HG03103 (cell line): Measurements from ENCODE around the gene SLC9A3.
A peak's percentile ranks its signal among the peaks of the same experiment; 100 is the strongest.

Experiments
- ATAC-seq: cut with Tn5 transposase; IDR thresholded peaks from one replicate; pipeline ENCODE4 v1.9.1; 2021; ENCODE audit warnings: low read depth; ENCODE audit not compliant: unreplicated experiment

Gene SLC9A3

DNA sequence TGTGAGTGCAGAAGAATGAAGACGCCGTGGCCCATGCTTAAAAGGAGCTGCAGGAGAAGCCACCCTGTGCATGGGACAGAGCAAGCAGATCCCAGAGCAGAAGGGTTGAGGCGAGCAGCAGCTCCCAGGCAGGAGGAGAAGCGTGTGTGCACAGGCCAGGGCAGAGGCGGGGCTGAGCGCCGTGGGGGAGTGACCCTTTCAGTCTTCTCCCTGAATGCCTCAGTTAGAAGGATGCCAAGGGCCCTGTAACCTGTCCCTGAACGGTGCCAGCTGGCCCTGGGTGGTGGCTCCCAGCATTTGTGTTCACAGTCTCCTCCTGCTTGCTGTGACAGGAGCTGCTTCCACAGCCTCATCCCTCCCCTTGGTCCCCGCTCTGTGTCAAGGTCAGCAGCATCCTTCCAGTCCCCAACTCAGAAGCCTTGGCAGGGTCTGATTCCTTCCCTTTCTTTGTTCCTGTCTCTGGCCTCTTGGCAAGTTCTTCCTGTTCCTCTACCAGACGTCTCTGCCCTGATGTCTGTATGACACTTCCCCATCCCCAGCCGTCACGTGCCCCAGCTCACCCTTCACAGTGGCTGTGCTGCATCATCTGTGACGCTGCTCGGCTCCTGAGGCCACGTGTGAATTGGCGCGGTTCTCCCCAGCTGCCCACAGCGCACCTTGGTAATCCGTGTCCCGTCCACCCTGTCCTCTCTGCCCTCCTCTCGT lies 76.0 kb downstream of the SLC9A3 start:
- no peak for ATAC-seq

- no peak for ATAC-seq
Measured at GRCh38 chr5:447501-447900, 76.7 kb downstream of the SLC9A3 start.

GRCh38 chr5:446883-447263 lies 77.4 kb downstream of the SLC9A3 start:
- ATAC-seq = no peak

DNA sequence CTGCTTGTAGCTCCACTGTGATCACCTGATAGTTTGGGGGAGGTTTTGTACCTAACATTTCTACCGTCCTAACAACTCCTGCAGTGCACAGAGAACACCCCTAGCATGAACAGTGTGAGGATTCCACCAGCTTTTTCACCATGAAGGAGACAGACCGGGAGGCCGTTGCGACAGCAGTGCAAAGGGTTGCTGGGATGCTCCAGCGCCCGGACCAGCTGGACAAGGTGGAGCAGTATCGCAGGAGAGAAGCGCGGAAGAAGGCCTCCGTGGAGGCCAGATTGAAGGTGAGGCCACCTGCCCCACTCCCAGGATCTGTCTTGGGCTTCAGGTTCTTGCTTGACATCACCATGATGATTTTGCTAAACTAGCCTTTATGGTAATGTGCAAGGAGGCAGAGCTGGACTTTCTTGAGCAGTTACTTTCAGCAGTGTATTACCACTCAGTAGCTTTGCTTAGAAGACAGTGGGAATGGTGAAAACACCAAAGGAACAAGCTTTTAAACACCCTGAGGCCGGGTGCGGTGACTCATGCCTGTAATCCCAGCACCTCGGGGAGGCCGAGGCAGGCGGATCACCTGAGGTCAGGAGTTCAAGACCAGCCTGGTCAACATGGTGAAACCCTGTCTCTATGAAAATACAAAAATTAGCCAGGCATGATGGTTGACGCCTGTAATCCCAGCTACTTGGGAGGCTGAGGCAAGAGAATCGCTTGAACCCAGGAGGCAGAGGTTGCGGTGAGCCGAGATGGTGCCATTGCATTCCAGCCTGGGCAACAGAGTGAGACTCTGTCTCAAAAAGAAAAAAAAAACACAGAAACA lies 78.0 kb downstream of the SLC9A3 start:
- no peak for ATAC-seq

- no peak for ATAC-seq
Measured at GRCh38 chr5:445591-445990, 78.7 kb downstream of the SLC9A3 start.

DNA sequence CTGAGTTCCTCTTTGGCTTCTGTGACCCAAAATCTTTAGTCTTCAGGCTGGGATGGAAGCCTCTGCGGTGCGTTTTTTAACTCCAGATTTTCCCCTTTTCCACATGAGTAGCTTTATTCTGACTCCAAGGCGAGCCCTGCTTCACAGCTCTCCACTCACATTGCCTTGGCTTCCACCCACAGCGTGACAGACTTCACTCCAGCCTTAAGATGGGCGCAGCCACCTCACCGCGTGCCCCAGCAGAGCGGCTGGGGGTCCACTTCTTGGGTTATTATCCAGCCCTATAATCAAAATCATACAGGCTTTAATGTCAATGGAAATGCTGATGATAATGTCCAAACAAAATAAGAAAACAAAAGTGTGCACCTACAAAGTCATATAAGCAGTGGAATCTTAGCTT lies 80.0 kb downstream of the SLC9A3 start:
- ATAC-seq = no peak

- ATAC-seq = peak; percentile 6
Measured at GRCh38 chr5:443239-444151, 80.8 kb downstream of the SLC9A3 start.

DNA sequence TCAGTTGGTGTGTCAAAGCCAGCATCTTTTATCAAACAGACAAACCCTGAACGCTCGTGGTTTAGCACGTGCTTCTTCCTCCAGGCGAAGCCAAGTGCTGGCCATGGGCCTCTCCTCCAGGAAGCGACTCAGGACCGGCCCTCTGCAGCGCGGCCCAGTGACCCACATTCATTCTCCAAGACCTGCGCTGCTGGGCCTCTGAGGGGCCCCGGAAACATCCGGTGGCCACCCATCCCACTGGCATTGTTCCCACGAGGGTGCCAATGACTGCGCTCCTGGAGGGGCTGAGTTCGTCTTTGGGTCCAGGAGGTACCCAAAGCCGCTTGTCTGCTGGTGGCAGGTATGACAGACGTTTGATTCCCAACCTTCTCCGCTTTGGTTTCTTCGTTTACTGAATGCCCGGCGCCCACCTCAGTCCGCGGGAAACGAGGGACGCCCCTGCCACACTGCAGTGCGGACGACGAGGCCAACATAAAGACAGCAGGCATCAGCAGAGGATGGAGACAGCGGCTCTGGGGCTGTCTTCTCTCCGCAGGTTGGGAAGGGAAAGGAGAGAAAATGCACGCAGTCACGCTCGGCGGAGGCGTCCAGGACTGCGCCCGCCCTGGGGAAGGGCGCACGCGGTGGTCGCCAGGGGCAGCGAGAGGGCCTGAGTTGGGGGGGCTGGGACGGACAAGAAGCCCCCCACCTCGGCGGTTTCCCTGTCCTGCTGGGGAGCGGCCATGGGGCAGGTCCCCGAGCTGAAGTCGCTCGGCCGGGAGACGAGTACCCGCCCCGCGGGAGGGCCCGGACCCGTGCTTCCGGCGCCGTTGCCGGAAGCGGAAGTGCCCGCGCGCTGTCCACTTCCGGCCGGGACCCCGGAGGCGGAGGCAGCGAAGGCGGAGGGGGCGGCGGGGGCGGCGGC lies 81.7 kb downstream of the SLC9A3 start, which contains the start of gene EXOC3:
Gene EXOC3 (plus strand): TSS at position 842 of the 904 bp plus-strand sequence. CDS start 3,030 bp downstream, outside the sequence.
- peak; percentile 68 for ATAC-seq

DNA sequence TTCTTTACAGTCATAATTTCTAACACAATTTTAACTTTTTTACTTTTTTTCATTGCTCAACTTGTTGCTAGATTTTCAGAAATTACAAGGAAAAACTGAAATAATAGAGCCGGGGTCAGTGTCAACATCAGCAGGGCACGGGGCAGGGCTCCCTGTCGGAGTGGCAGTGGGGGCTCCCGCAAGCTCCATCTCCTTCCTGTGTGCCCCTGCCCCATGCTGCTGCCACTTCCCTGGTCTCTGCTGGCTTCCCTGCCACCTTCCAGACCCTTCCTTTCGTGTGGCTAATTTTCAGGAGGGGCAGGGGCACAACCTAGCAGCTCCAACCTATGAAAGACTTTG lies 82.3 kb downstream of the SLC9A3 start:
- no peak for ATAC-seq

DNA sequence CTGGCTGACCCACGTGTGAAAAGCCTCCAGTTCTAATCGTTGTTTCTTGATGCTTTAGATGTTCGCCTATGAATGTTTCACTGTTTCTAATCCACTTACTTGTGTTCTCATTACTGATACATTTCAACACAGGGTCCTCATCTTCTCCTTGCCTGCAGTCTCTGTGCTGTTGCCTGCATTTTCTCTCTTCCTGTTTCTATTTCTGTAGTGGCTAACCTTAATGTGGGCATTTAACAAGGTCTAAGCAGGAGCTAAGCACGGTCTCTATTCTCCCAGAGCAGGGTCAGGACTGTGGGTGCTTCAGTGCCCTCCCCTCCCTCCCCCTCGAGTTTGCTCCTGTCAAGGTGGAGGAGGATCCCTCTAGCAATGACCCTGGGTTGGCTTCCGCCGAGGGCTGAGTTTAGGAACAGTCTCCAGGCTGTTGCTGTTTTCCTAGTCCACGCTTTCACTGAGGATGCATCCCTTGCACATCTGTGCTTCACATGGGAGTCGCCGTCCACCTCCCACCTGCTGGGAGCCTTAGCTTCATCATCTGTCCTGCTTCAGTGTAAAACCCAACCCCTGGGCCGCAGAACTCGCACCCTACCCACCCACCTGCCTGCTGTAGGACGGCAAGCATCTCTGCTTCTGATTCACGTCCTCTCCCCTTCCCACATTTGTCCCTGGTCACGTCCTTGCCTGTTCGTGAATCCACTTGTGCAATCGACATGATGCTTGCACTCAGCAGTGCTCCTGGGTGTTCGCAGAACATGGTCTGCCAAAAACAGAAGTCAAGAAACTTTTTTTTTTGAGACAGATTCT lies 83.6 kb downstream of the SLC9A3 start:
- ATAC-seq = no peak

GRCh38 chr5:439636-440035 lies 84.6 kb downstream of the SLC9A3 start:
- no peak for ATAC-seq

DNA sequence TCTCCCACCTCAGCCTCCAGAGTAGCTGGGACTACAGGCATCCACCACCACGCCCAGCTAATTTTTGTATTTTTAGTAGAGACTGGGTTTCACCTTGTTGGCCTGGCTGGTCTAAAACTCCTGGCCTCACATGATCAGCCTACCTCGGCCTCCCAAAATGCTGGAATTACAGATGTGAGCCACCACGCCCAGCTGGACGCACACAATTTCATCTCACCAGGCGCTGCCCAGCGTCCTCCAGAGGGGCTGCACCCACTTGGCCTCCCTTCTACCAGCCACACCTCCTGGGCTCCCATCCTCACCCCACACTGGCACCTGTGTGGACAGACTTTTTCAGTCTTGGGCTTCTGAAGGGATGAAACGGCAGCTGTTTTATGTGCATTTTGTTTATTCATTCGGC lies 85.1 kb downstream of the SLC9A3 start:
- no peak for ATAC-seq

GRCh38 chr5:438481-438981 lies 85.7 kb downstream of the SLC9A3 start:
- no peak for ATAC-seq

- no peak for ATAC-seq
Measured at GRCh38 chr5:437281-437771, 86.9 kb downstream of the SLC9A3 start.

DNA sequence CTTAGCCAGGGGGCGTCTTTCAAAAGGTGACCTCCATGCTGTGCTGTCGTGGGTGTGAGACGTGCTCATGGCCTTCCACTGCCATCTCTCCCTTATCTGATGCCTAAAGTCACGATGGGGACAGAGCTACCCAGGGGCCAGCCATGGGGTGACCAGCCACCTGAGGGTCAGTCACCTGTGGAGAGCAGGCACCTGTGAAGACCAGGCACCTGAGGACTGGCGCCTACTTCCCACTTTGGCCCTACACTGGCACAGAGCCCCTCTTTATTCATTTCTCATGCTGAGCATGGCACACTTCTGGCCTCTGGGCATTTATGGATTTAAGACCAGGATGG lies 87.6 kb downstream of the SLC9A3 start:
- ATAC-seq = no peak

DNA sequence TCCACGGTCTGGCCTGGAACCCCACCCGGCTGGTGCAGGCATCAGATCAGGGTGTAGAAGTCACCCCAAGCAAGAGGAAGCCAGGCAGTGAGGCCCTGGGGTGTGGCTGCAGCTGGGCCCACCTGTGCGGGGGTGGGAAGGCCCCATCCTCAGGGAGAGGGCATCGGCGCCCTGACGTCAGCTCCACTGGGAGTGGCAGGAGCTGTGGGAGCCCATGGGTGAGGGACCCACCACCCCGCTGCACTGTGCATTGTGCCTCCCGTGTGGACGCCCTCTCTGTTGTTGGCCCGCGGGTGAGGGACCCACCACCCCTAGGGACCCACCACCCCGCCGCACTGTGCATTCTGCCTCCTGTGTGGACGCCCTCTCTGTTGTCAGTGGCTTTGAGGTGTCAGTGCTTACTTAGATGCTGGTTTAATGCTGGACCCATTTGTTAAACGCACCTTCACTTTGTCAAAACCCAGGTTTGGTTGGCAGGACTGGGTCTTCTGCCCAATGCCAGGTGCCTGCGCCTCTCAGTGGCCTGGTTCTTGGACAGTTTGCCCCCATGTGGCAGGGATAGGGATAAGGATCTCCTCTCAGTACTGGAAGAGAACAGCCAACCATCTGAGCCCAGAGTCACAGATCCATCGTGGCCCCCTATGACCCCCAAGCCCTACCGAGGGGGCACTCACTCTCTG lies 88.1 kb downstream of the SLC9A3 start:
- ATAC-seq = no peak

DNA sequence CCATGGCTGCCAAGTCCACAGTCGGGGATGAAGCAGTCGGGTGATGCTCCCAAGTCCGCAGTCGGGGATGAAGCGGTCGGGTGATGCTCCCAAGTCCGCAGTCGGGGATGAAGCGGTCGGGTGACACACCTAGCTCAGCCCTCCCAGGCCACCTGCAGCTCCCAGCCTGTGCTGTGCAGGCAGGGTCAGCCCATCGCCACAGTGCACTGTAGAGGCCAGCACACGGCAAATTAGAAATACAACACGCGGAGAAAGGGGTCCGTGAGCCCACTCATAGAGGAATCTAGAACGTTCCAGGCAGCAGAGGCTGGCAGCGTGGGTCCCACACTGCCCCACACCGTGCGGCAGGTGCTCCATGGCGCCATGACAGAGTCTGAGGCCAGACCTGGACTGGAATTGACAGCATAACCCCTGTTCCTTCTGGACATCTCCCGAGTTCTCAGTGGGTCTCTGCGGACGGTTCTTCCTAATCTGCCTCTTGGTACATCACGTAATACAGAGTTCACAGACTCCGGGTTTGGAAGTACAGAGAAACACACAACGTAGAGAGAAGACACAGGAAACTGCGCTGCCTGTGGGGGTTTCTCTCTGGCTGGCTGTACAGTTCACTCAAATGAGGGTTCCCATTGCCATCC lies 89.0 kb downstream of the SLC9A3 start:
- no peak for ATAC-seq
